HT1080 (cell line): ENCODE results near the gene GTF2H4. TPM values are rescaled to one million over a fixed set of nuclear protein-coding genes. Genes with fewer than 3 reads are reported as not detected.
"Not testable (repeated sequence)": the region's sequence is repeated elsewhere in the genome, so short reads cannot be mapped to it uniquely, and the experiment has no call there.

Source experiments
- DNase-seq: peaks from one replicate; pipeline ENCODE4 v3.0.0-alpha.2; 2015; ENCODE audit warnings: low read depth
- total RNA-seq: library from RNA; depleted of rRNA; stranded (reverse); fragments of >200 nt; shearing (Covaris generic); gene quantifications from 2 replicates; pipeline ENCODE4 v1.2.3, GENCODE V29; 2014

GTF2H4 gene
- total RNA-seq, 1 experiment from 2014 or later: 28.0 TPM

DNA sequence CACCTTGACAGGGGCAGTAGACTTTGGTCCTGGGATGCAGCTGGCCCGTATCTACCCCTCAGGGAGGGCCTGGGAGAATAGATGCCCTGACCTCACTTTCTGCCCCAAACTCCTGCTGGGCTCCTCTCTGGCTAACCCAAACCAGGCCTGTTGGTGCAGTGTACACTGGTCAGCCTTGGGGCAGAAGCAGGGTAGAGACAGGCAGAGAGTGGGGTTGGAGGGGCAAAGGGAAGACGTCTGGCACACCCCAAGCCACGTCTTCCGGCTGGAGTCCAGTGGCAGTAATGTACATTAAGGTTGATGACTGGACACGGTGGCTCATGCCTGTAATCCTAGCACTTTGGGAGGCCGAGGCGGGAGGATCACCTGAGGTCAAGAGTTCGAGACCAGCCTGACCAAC, 14.3 kb upstream of the GTF2H4 start:
- DNase-seq: no peak

DNA sequence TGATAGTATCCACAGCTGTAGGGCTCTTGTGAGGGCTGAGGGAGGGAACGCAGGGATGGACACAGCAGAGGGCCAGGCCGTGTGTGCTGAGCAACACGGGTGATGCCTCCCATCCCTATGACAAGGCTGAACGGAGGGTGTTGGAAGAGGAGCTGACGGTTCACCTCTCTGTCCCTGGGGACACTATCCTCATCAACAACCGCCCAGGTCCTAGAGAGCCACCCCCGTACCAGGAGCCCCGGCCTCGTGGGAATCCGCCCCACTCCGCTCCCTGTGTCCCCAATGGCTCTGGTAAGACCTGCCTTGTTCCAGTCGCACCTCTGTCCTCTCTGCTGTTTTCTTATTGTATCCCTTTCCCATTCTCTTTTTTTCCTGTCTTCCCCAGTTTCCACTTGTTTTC, 13.6 kb upstream of the GTF2H4 start:
- DNase-seq: no peak

DNA sequence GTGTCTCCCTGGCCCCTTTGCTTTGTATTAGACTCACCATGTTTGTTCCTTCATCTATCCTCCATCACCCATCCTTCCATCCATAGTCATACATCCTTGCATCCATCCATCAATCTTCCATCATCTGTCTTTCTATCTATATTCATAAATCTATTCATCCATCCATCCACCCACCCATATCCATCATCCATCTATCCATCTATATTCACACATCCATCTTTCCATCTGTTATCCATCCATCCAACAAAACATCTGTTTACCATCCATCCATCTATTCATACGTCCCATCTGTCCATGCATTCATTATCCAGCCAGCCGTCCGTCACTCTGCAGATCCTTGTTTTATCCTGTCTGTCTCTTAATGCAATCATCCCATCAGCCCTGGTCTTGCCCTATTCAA, 13.1 kb upstream of the GTF2H4 start:
- DNase-seq: no peak

DNA sequence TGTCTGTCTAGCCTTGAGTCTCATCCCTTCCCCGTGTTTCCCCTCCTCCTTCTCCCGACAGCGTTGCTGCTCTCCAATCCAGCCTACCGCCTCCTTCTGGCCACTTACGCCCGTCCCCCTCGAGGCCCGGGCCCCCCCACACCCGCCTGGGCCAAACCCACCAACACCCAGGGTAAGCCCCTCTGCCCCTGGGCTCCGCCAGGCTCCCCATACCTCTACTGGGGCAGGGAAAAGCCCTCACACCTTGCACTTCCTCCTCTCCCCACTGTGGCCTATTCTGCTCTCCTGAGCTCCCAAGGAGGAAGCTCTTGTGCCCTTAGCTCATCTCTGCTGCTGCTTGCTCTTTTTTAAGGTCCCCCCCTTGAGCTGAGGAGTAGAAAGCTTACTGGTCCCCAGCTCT, 12.7 kb upstream of the GTF2H4 start:
- DNase-seq: no peak

DNA sequence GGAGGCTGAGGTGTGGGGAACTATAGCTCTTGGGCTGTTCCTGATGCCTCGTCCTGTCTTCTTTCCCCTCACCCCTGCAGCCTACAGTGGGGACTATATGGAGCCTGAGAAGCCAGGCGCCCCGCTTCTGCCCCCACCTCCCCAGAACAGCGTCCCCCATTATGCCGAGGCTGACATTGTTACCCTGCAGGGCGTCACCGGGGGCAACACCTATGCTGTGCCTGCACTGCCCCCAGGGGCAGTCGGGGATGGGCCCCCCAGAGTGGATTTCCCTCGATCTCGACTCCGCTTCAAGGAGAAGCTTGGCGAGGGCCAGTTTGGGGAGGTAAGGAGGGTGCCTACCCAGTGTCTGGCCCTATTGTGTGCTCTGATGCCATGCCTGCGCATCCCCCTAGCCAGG, 11.5 kb upstream of the GTF2H4 start:
- DNase-seq: no peak

DNA sequence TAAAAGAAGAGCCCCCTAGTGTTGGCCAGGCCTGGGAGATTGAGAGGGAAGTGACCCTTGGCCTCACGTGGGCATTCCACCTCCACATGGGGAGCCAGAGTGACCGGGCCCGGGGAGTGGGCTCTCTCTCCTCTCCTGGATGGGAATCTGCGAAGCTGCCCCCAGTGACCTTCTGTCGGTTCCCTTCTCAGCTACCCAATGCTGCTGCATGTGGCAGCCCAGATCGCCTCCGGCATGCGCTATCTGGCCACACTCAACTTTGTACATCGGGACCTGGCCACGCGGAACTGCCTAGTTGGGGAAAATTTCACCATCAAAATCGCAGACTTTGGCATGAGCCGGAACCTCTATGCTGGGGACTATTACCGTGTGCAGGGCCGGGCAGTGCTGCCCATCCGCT, 10.1 kb upstream of the GTF2H4 start:
- DNase-seq: no peak

DNA sequence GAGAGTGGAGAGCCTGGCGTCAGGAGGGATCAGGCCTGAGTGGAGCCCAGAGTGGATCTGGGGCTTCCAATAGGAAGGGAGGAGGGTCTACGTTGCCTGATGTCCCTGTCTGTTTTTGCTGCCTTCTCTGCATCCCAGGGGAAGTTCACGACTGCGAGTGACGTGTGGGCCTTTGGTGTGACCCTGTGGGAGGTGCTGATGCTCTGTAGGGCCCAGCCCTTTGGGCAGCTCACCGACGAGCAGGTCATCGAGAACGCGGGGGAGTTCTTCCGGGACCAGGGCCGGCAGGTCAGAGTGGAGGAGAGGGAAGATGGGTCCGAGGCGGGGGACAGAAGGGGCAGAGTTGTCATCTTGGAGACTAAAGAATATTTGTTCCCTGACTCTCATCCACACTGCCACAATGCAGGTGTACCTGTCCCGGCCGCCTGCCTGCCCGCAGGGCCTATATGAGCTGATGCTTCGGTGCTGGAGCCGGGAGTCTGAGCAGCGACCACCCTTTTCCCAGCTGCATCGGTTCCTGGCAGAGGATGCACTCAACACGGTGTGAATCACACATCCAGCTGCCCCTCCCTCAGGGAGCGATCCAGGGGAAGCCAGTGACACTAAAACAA, 9.2 kb upstream of the GTF2H4 start:
- no peak for DNase-seq

DNA sequence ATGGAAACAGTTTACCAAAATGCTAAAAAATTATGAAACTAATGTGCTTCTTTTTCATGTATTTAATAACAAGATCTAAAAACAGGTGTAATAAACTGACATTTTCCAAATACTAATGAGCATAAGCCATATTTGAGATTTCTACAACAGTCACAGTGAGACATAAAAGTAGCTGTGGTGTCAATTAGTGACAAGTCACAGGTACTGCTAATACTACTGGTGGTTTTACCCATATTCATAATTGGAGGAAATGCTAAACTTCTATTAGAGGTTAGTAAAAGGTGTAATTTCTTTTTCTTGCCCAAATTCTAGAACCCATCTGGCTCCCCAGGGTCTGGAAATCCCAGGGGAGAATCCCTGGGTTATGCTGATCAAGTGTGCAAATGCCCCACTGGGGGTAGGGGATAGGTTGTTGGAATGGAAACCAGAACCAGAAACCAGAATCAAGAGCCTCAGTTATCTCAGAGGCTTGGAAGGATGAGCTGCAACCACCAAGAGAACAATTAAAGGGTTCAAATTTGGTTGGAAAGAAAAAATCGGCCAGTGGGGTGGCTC, 7.1 kb upstream of the GTF2H4 start:
- DNase-seq: no peak

DNA sequence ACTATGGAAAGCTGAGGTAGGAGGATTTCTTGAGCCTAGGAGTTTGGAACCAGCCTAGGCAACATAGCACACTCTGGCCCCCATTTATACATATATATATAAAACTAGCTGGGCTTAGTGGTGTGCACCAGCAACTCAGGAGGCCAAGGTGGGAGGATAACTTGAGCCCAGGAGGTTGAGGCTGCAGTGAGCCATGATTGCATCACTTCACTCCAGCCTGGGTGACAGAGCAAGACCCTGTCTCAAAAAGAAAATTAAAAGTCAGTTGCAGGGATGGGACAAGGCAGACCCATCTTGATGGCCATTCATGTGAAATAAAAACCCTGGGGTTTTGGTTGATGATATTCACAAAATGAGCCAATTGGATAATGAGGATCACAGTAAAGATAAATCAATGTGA, 6.6 kb upstream of the GTF2H4 start:
- no peak for DNase-seq

DNA sequence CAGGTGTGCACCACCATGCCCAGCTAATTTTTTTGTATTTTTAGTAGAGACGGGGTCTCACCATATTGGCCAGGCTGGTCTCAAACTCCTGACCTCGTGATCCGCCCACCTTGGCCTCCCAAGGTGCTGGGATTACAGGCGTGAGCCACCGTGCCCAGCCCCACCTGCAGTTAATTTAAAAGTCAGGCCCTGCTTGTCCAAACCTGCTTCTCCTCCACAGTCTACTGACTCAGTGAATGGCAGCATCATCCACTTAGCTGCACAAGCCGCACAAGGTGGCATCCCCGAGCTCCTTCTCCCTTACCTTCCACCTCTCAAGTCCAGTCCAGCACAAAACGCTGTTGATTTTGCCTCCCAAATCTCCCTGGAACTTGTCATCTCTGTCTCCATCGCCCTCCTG, 5.8 kb upstream of the GTF2H4 start:
- not testable (repeated sequence) for DNase-seq

DNA sequence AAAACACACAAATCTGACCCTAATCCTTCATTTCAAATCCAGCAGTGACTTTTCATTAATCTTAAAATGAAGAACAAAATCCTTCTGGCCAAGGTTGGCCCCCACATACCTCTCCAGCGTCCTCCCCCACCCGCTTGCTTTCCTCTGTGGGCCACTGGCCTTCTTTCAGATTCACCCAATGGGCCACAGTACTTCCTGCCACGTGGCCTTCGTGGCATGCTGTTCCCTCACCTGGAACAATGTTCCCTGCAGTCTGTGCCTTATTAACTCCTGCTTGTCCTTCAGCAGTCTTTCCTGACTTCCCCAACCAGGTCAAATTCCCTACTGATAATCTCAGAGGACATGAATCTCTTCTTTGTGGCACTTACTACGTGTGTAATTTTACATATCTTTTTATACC, 5.3 kb upstream of the GTF2H4 start:
- no peak for DNase-seq

DNA sequence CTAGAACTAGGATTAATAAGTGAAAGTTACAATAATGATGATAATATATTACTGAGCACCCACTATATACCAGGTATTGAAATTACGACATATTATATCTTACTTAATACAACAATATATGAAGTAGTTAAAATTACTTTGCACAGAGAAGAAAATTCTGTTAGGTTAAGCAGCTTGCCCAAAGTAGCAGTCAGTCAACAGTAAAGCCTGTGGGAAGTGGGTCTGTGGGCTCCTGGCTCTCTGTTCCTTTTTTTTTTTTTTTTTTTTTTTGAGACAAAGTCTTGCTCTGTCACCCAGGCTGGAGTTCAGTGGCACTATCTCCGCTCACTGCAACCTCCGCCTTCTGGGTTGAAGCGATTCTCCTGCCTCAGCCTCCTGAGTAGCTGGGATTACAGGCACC, 4.8 kb upstream of the GTF2H4 start:
- no peak for DNase-seq

DNA sequence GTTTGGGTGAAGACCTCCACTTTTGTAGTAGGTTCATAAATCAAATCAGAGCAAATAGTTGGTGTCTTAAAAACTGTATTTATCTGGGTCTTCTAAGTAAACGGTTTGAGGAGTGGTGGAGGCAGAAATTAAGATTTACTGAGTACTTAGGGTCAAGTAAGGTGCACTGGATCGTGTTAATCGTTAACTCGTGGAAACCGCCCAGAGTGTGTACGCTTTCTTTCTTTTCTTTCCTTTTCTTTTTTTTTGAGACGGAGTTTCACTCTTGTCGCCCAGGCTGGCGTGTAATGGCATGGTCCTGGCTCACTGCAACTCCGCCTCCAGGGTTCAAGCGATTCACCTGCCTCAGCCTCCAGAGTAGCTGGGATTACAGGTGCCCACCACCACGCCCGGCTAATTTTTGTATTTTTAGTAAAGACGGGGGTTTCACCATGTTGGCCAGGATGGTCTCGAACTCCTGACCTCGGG, 683 bp upstream of the GTF2H4 start:
- not testable (repeated sequence) for DNase-seq

DNA sequence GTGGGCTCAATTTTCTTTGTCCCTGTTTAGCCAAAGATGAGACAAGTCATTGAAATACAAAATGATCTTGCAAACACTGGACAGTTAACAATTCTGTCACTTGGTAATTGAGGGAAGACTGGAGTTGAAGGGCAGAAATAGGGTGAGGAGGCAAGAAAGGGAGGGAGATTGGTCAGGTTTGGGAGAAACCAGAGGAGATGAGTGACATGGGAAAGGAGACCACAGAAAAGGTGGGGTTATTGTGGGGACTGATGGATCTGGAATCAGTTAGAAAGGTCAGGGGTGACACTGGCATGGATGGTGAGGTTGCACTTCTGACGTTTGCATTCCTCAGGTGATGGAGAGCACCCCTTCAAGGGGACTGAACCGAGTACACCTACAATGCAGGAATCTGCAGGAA, 693 bp downstream of the GTF2H4 start:
- no peak for DNase-seq

DNA sequence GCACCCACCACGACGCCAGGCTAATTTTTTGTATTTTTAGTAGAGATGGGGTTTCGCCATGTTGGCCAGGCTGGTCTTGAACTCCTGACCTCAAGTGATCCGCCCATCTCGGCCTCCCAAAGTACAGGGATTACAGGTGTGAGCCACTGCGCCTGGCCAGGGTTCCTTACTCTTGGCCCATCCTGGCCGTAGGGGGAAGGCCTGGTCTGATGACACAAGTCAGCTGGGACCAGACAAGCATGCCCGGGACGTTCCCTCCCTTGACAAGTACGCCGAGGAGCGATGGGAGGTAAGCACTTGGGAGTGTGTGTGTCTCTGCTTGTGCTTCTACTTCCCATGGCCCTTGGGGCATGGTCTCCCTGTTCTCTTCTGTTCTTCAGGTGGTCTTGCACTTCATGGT, 2.5 kb downstream of the GTF2H4 start:
- not testable (repeated sequence) for DNase-seq

DNA sequence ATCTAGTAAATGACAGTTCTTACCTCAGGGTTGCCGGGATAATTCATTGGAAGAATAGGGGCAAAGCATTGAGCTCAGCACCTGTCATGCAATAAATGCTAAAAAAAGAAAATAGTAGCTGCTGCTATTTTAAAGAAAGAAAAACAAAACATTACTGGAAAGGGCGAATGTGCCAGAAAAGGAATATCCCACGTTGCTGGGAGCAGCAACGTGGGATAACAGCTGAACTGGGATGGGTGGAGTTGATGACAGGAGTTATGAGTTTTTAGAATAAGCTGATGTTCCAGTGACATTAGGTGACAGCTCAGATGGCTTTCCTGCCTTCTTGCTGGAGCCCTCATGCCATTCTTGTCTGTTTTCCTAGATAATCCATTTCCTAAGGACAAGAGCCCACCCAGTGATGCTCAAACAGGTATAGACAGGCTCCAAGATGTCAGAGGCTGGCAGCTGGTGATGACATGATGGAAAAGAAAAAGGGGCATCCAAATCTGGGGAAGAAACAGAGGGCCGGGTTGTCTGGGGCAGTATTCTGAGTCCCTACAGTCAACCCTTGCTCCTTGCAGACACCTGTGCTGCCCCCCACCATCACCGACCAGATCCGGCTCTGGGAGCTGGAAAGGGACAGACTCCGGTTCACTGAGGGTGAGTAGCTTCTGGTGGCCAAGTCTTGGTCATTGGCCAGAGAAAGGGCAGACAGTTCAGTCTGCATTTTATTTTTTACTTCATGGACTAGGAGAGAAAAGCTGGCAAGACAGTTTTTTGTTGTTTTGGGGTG, 4.9 kb downstream of the GTF2H4 start:
- DNase-seq: no peak

DNA sequence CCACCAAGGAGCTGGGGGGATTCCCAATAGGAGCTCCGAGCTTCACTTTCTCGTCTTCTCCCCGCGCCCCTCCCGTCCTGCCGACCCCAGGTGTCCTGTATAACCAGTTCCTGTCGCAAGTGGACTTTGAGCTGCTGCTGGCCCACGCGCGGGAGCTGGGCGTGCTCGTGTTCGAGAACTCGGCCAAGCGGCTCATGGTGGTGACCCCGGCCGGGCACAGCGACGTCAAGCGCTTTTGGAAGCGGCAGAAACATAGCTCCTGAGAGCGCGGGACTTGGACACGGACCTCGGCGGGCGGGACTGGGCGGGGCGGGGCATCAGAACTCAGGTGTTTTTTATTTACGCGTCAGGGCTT, 5.7 kb downstream of the GTF2H4 start:
- no peak for DNase-seq

DNA sequence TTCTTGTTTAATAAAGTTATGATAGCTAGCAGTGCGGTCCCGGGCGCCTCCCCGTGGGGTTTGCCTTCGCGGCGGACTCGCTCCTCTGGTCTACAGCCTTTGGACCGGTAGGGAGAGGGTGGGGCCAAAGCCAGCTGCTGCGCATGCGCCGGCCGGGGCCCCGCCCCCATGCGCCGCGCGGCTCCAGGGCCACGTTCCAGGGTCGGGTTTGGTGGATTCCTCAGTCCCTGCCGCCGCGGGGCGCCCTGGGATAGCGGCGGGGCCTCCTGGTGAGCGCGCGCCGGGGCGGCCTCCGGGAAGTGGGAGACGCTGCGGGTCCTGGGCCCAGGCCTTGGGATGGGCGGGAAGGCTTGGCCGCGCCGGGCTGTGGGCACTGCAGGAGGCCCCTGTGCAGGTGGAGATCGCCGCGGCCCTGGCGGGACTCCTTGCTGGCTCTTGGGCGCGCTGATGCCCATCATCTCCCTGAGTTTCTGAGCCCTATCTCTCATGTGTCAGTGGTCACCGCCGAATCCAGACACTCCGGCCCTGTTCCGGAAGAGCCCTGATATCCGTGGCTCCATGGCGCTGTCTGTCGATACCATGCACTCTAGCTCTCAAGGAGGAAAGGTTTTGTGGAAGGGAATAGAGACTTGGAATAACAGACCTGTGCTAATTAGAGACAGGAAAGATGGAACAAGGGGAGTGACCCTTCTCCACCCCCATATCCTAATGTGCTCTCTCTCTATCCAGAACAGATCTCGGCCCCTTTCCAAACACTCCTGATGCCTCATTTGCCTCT, 6.3 kb downstream of the GTF2H4 start, which contains the start of gene VARS2:
Gene VARS2 (plus strand): TSS at position 163 of the 778 bp plus-strand sequence. CDS start 599 bp downstream, at position 762.
- peak; percentile 91 for DNase-seq

DNA sequence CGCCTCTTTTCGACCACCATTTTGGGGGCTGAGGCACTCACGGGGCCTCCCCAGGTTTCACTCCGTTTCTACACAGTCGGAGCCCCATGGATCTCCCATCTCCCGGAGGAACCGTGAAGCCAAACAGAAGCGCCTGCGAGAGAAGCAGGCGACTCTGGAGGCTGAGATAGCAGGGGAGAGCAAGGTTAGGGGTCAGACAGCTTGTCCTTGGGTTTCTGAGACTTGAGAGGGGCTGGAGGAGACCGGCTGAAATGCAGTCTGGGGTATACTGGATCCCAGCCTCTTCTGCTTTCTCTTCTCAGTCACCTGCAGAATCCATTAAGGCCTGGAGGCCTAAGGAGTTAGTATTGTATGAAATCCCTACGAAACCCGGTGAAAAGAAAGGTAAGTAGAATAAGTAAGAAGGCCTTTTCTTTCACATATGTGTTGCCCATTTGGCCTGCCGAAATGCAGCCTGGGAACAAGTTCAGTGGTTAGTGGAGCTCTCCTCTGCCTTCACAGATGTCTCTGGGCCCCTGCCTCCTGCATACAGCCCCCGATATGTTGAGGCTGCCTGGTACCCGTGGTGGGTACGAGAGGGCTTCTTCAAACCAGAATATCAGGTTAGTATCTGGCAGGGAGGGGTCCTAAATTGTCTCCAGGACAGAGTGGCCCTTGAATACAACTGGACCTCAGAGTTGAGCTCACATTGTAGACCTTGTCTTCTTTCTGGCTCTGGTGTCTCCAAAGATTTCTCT, 7.0 kb downstream of the GTF2H4 start:
- DNase-seq: no peak

DNA sequence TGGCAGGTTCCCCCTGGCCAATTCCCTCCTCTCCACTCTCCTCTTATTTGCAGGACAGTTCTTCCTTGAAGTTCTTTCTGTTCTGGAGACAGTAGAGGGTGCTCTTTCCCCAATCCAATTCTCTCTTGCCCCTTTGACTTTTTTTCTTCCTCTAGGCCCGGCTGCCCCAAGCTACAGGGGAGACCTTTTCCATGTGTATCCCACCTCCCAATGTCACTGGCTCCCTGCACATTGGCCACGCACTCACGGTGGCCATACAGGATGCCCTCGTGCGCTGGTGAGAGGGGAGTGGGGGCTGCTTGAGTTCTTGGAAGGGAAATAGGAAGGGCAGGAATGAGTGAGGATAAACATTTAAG, 7.6 kb downstream of the GTF2H4 start:
- peak; percentile 67 for DNase-seq

DNA sequence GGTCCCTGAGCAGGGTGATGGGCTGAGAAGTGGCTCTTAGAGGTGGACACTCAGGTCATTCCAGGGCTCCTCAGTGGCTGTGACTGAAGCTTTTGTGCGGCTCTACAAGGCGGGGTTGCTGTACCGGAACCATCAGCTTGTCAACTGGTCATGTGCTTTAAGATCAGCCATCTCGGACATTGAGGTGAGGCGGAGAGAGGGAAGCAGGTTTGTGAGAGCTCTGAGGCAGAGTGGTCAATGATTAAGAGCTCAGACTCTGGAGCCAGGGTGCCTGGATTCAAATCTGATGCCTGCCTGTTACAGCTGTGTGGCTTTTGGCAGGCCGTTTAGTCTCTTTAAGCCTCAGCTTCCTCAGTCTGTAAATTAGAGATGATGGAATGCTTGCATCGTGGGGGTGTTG, 9.0 kb downstream of the GTF2H4 start:
- no peak for DNase-seq
